ENCODE results near the gene MRPS15. TPM values are rescaled to one million over a fixed set of nuclear protein-coding genes. Genes with fewer than 3 reads are reported as not detected.

MRPS15 gene
- total and polyA plus RNA-seq, 2 of the 13 experiments (the other 11 are each of a cell fraction or from before 2014, with no cell fraction given) = 59.0 to 113 TPM

DNA sequence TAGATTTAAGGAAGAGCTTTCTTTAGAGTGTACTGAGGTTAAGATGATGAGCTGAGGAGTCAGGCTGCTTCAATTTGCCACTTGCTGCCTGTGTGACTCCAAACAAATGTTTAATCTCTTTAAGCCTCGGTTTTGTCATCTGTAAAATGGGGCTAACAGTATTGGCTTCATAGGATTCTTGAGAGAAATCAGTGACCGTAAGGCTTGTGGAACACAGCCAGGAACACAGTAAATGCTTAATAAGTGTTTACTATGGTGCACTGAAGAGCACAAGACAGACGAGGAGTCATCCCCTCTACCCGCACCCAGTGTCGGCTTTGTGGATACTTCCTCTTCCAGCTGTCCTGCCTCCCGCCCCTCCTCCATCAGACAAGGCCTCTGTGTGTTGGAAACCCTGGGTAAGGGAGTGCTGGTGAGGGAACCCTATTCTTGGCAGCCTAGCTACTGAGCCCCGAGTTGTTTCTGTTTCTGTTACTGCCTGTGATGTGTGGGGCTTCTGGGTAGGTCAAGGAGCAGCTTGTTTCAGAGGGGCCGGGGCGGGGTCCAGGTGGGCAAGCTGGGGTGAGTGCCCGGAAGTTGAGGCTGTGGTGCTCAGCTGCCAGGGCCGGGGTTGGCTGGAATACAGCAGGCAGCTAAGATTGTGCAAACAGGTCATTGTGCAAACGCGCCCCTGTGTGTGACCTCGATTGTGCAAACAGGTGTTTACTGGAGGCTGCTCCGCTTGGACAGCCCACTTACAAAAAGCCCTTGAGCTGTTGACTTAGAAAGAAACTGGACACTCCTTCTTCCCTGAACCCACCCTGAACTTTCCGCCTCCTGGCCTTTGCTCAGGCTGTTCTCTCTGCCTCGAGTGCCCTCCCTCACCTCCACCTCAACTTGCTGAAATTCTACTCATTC, 22.5 kb upstream of the MRPS15 start (continued):
- TF ChIP-seq ZNF556 (CRISPR knock-in tag; IDR thresholded peaks at IDR 0.05; ENCODE audit: borderline replicate concordance) (peak; percentile 95; the same call in 1 of the 2 replicates), MTERF4 (CRISPR knock-in tag; IDR thresholded peaks at IDR 0.05) (no peak), HMGA1 (CRISPR knock-in tag; conservative IDR thresholded peaks at IDR 0.05) (no peak), CENPBD1 (CRISPR knock-in tag; IDR thresholded peaks at IDR 0.05; ENCODE audit: borderline replicate concordance, low read depth) (no peak; the same call in 1 of the 2 replicates), ARID4A (CRISPR knock-in tag; IDR thresholded peaks at IDR 0.05; ENCODE audit: borderline replicate concordance) (peak; percentile 80; the same call in 1 of the 2 replicates), TAF1 (CRISPR knock-in tag; IDR thresholded peaks at IDR 0.05) (peak; percentile 64), DR1 (CRISPR knock-in tag; IDR thresholded peaks at IDR 0.05) (peak; percentile 74; the same call in 1 of the 2 replicates), MIER2 (CRISPR knock-in tag; IDR thresholded peaks at IDR 0.05) (0 out of 2 replicates have a peak, but pooled peaks have one; percentile 67), TRIM24 (CRISPR knock-in tag; IDR thresholded peaks at IDR 0.05) (peak; percentile 89; the same call in 1 of the 2 replicates), MED13 (CRISPR knock-in tag; IDR thresholded peaks at IDR 0.05) (peak; percentile 93), GTF2F1 (IDR thresholded peaks at IDR 0.05; ENCODE audit: low read length) (no peak), ZNF30 (CRISPR knock-in tag; IDR thresholded peaks at IDR 0.05) (no peak), CC2D1A (CRISPR knock-in tag; IDR thresholded peaks at IDR 0.05) (no peak), MIXL1 (CRISPR knock-in tag; IDR thresholded peaks at IDR 0.05) (peak; percentile 81)
- TF ChIP-seq, protein P1, sequence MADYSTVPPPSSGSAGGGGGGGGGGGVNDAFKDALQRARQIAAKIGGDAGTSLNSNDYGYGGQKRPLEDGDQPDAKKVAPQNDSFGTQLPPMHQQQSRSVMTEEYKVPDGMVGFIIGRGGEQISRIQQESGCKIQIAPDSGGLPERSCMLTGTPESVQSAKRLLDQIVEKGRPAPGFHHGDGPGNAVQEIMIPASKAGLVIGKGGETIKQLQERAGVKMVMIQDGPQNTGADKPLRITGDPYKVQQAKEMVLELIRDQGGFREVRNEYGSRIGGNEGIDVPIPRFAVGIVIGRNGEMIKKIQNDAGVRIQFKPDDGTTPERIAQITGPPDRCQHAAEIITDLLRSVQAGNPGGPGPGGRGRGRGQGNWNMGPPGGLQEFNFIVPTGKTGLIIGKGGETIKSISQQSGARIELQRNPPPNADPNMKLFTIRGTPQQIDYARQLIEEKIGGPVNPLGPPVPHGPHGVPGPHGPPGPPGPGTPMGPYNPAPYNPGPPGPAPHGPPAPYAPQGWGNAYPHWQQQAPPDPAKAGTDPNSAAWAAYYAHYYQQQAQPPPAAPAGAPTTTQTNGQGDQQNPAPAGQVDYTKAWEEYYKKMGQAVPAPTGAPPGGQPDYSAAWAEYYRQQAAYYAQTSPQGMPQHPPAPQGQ (CRISPR knock-in tag; IDR thresholded peaks at IDR 0.05; ENCODE audit: borderline replicate concordance) = no peak
- TF ChIP-seq, protein P2, sequence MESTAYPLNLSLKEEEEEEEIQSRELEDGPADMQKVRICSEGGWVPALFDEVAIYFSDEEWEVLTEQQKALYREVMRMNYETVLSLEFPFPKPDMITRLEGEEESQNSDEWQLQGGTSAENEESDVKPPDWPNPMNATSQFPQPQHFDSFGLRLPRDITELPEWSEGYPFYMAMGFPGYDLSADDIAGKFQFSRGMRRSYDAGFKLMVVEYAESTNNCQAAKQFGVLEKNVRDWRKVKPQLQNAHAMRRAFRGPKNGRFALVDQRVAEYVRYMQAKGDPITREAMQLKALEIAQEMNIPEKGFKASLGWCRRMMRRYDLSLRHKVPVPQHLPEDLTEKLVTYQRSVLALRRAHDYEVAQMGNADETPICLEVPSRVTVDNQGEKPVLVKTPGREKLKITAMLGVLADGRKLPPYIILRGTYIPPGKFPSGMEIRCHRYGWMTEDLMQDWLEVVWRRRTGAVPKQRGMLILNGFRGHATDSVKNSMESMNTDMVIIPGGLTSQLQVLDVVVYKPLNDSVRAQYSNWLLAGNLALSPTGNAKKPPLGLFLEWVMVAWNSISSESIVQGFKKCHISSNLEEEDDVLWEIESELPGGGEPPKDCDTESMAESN (CRISPR knock-in tag; conservative IDR thresholded peaks at IDR 0.05) = peak; percentile 96
- TF ChIP-seq, protein P3, sequence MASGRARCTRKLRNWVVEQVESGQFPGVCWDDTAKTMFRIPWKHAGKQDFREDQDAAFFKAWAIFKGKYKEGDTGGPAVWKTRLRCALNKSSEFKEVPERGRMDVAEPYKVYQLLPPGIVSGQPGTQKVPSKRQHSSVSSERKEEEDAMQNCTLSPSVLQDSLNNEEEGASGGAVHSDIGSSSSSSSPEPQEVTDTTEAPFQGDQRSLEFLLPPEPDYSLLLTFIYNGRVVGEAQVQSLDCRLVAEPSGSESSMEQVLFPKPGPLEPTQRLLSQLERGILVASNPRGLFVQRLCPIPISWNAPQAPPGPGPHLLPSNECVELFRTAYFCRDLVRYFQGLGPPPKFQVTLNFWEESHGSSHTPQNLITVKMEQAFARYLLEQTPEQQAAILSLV (CRISPR knock-in tag; IDR thresholded peaks at IDR 0.05; ENCODE audit: borderline replicate concordance) = no peak

All from HepG2 (cell line).